HCT116 (cell line): ENCODE results near the gene MRPS12. TPM values are rescaled to one million over a fixed set of nuclear protein-coding genes. Genes with fewer than 3 reads are reported as not detected.

Experiments used
- ATAC-seq: fragments of 200-7000 bp; cut with Tn5 transposase; 2 replicates; pipeline ENCODE4 v1.9.1; 2020; ENCODE audit warnings: mild to moderate bottlenecking, moderate library complexity
- BruUV-seq: library from RNA; stranded (reverse); fragments of 400-500 nt; replicated peaks from 2 replicates; lab custom pipeline; 2021; lab: Mats Ljungman, UMichigan
- CTCF ChIA-PET: fragments of 300-600 bp; sonication (Branson Sonifier 250); formaldehyde crosslinking; loops from one replicate; lab custom pipeline; 2021; ENCODE audit warnings: antibody characterized with exemption; lab: Charles Lee
- POLR2A ChIA-PET: fragments of 300-600, 350-600 bp; sonication (Branson Sonifier 250); formaldehyde crosslinking; loops from one replicate; lab custom pipeline; 2021; ENCODE audit warnings: antibody characterized with exemption; lab: Charles Lee
- RAD21 ChIA-PET, 2 experiments: fragments of 300-600 bp; sonication (Branson Sonifier 250); formaldehyde crosslinking; loops; one replicate each; lab custom pipeline; 2023; ENCODE audit warnings: low total read pairs in 2 of 2; ENCODE audit not compliant: uncharacterized antibody in 2 of 2, unreplicated experiment in 2 of 2, low non-redundant PET in 1 of 2; lab: Charles Lee
- DNase-seq: peaks from one replicate; pipeline ENCODE4 v3.0.0-alpha.2; 2010; ENCODE audit warnings: low read depth, low spot score
- H2AFZ ChIP-seq: fragments of 200-600 bp; shearing (Covaris generic), sonication (generic); 2 replicates; pipeline ENCODE4 v1.6.1; 2017; ENCODE audit warnings: low read depth, mixed run types, mixed read lengths, antibody characterized with exemption, low read length; ENCODE audit not compliant: poor library complexity, severe bottlenecking
- H3K27ac ChIP-seq: 2 replicates; pipeline ENCODE4 v1.5.1; 2012; ENCODE audit warnings: low read depth, low read length
- H3K27me3 ChIP-seq: fragments of 200-600 bp; sonication (generic); 2 replicates; pipeline ENCODE4 v1.6.1; 2016; ENCODE audit warnings: mixed run types, low read length, mixed read lengths; ENCODE audit not compliant: insufficient read depth
- H3K36me3 ChIP-seq, 2 experiments: fragments of 200-500 bp in 1 of 2; fragments of 200-600 bp in 1 of 2; sonication (Bioruptor generic) in 1 of 2; sonication (generic) in 1 of 2; 2 replicates each; pipeline versions ENCODE4 v1.5.1 to v1.6.1; 2014 to 2016; ENCODE audit warnings: low read length in 2 of 2, inconsistent platforms in 1 of 2, mixed read lengths in 1 of 2, mixed run types in 1 of 2; ENCODE audit not compliant: insufficient read depth in 2 of 2, control insufficient read depth in 1 of 2
- H3K4me1 ChIP-seq, 2 experiments: fragments of 200-600 bp in 1 of 2; sonication (generic) in 1 of 2; 2 replicates each; pipeline versions ENCODE4 v1.5.1 to v1.6.1; 2012 to 2017; ENCODE audit warnings: low read length in 2 of 2, inconsistent platforms in 1 of 2, mild to moderate bottlenecking in 1 of 2, mixed read lengths in 1 of 2, mixed run types in 1 of 2, moderate library complexity in 1 of 2; ENCODE audit not compliant: insufficient read depth in 2 of 2, control insufficient read depth in 1 of 2
- H3K4me2 ChIP-seq: fragments of 200-600 bp; sonication (generic); 2 replicates; pipeline ENCODE4 v1.6.1; 2017; ENCODE audit warnings: mixed run types, low read length, mixed read lengths
- H3K4me3 ChIP-seq, 2 experiments: fragments of 200-600 bp in 1 of 2; sonication (generic) in 1 of 2; replicated peaks in 1 of 2; 2 replicates each; pipeline ENCODE4 v1.5.1; 2011 to 2016; ENCODE audit warnings: low read length in 2 of 2, control low read depth in 1 of 2, low read depth in 1 of 2, mild to moderate bottlenecking in 1 of 2, mixed read lengths in 1 of 2, mixed run types in 1 of 2
- H3K79me2 ChIP-seq: fragments of 200-600 bp; sonication (generic); 2 replicates; pipeline ENCODE4 v1.6.1; 2017; ENCODE audit warnings: mild to moderate bottlenecking, mixed run types, low read length, moderate library complexity, mixed read lengths; ENCODE audit not compliant: insufficient read depth
- H3K9ac ChIP-seq: fragments of 200-600 bp; sonication (generic); 2 replicates; pipeline ENCODE4 v1.6.1; 2016; ENCODE audit warnings: low read length, mixed read lengths
- H3K9me2 ChIP-seq: fragments of 200-600 bp; sonication (generic), shearing (Covaris generic); 2 replicates; pipeline ENCODE4 v1.6.1; 2017; ENCODE audit warnings: mixed run types, mild to moderate bottlenecking, moderate library complexity; ENCODE audit not compliant: insufficient read depth
- H3K9me3 ChIP-seq, 2 experiments: fragments of 200-500 bp in 1 of 2; fragments of 200-600 bp in 1 of 2; sonication (Bioruptor generic) in 1 of 2; sonication (generic) in 1 of 2; 2 replicates each; pipeline ENCODE4 v1.6.1; 2014 to 2017; ENCODE audit warnings: low read length in 2 of 2, mixed read lengths in 2 of 2, inconsistent platforms in 1 of 2, low read depth in 1 of 2, mild to moderate bottlenecking in 1 of 2, mixed run types in 1 of 2, moderate library complexity in 1 of 2; ENCODE audit not compliant: control insufficient read depth in 1 of 2, insufficient read depth in 1 of 2
- H4K20me1 ChIP-seq: fragments of 200-600 bp; sonication (generic), shearing (Covaris generic); 2 replicates; pipeline ENCODE4 v1.6.1; 2017; ENCODE audit warnings: mixed run types, mild to moderate bottlenecking, moderate library complexity; ENCODE audit not compliant: insufficient read depth
- CBX3 ChIP-seq: IDR thresholded peaks from 2 replicates; pipeline ENCODE4 v1.6.1; 2012; ENCODE audit warnings: low read depth
- CEBPB ChIP-seq: IDR thresholded peaks from 2 replicates; pipeline ENCODE4 v1.6.1; 2012; ENCODE audit warnings: low read depth
- ELF1 ChIP-seq: IDR thresholded peaks from 2 replicates; pipeline ENCODE4 v1.6.1; 2012; ENCODE audit warnings: low read depth, borderline replicate concordance
- EZH2phosphoT487 ChIP-seq: fragments of 200-600 bp; IDR thresholded peaks from 2 replicates; pipeline ENCODE4 v1.6.1; 2018; ENCODE audit warnings: antibody characterized with exemption, borderline replicate concordance
- POLR2AphosphoS5 ChIP-seq: IDR thresholded peaks from 2 replicates; pipeline ENCODE4 v1.6.1; 2011; ENCODE audit warnings: mild to moderate bottlenecking, low read depth, low read length, moderate library complexity
- RAD21 ChIP-seq: IDR thresholded peaks from 2 replicates; pipeline ENCODE4 v1.6.1; 2012; ENCODE audit warnings: low read depth, mild to moderate bottlenecking
- SP1 ChIP-seq: IDR thresholded peaks from 2 replicates; pipeline ENCODE4 v1.6.1; 2012; ENCODE audit warnings: low read depth
- SRF ChIP-seq: IDR thresholded peaks from 2 replicates; pipeline ENCODE4 v1.6.1; 2012; ENCODE audit warnings: low read depth
- TCF7L2 ChIP-seq: IDR thresholded peaks from 2 replicates; pipeline ENCODE4 v1.7.0; 2011; ENCODE audit warnings: borderline replicate concordance, inconsistent platforms; ENCODE audit not compliant: insufficient read depth, insufficient read length; ENCODE audit errors: extremely low read depth
- YY1 ChIP-seq: IDR thresholded peaks from 2 replicates; pipeline ENCODE4 v1.6.1; 2011; ENCODE audit warnings: low read length, low read depth, moderate library complexity, mild to moderate bottlenecking; ENCODE audit not compliant: insufficient replicate concordance; ENCODE audit errors: extremely low read depth
- ZFX ChIP-seq: fragments of 450-650 bp; IDR thresholded peaks from 2 replicates; pipeline ENCODE4 v1.6.1; 2017
- ZNF274 ChIP-seq: fragments of 200-500 bp; sonication (Bioruptor generic); IDR thresholded peaks from 2 replicates; pipeline ENCODE4 v1.6.1; 2014; ENCODE audit warnings: mild to moderate bottlenecking, low read depth, low read length, inconsistent platforms
- intact Hi-C: fragments of 100-400 bp; cut with micrococcal nuclease; formaldehyde crosslinking; loops from 2 replicates; pipeline ENCODE4 v1.10.0; 2022
- total RNA-seq: library from RNA; stranded (reverse); gene quantifications from one replicate; pipeline ENCODE4 v1.2.1, GENCODE V29; 2021; ENCODE audit not compliant: unreplicated experiment
- TF ChIP-seq, protein P1 (sequence below): IDR thresholded peaks from 2 replicates; pipeline ENCODE4 v1.6.1; 2012; ENCODE audit warnings: low read depth
- TF ChIP-seq, protein P2 (sequence below): IDR thresholded peaks from 2 replicates; pipeline ENCODE4 v1.6.1; 2012

Gene MRPS12
- total RNA-seq, 1 experiment from 2014 or later: 97.7 TPM

DNA sequence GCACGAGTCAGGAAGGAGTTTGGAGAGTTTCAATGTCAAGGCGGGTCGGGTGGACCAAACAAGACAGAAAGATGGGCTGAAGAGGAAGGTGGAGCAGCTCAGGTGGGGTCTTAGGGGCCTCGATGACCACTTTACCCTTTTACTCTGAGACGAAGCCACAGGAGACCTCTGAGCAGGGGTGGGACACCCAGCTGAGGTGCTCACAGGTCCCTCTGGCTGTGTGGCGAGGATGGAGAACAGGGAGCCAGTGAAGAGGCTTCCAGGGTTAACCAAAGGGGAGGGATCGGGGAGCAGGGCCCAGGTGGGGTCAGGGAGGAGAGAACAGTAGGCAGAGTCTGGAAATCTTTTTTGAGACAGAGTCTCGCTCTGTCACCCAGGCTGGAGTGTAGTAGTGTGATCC lies 16.8 kb upstream of the MRPS12 start:
- H3K9me3 ChIP-seq: no peaks in the 10 kb centered on the region
- no peaks in the 10 kb centered on the region for H3K36me3 ChIP-seq
- no peak for DNase-seq
- no peak overlapping the region for H3K4me2 ChIP-seq
- H3K79me2 ChIP-seq: no peaks in the 10 kb centered on the region
- ChIA-PET POLR2A (interaction anchor here (0.8 kb wide), 1 partner anchor 14 kb away, joined by 3 read pairs; the partner anchor contains the start of genes NFKBIB and SIRT2), CTCF (no interaction called here), RAD21 (no interaction called here)
- no peaks in the 10 kb centered on the region for H3K4me1 ChIP-seq
- no peak overlapping the region for H3K4me3 ChIP-seq
- no TSS peak for BruUV-seq
- no peak overlapping the region for H3K9ac ChIP-seq
- no peak overlapping the region for H2AFZ ChIP-seq
- intact Hi-C loops: no loop called here
- ATAC-seq: no peak
- H3K27me3 ChIP-seq: no peaks in the 10 kb centered on the region
- no peaks in the 10 kb centered on the region for H3K9me2 ChIP-seq
- TF ChIP-seq ELF1: no peak
- no peak for TF ChIP-seq ZFX
- no peak for TF ChIP-seq POLR2AphosphoS5
- TF ChIP-seq RAD21: no peak
- no peak for TF ChIP-seq CBX3
- no peak for TF ChIP-seq EZH2phosphoT487
- no peak for TF ChIP-seq SP1
- TF ChIP-seq ZNF274: no peak
- no peak for TF ChIP-seq YY1
- TF ChIP-seq, protein P1, sequence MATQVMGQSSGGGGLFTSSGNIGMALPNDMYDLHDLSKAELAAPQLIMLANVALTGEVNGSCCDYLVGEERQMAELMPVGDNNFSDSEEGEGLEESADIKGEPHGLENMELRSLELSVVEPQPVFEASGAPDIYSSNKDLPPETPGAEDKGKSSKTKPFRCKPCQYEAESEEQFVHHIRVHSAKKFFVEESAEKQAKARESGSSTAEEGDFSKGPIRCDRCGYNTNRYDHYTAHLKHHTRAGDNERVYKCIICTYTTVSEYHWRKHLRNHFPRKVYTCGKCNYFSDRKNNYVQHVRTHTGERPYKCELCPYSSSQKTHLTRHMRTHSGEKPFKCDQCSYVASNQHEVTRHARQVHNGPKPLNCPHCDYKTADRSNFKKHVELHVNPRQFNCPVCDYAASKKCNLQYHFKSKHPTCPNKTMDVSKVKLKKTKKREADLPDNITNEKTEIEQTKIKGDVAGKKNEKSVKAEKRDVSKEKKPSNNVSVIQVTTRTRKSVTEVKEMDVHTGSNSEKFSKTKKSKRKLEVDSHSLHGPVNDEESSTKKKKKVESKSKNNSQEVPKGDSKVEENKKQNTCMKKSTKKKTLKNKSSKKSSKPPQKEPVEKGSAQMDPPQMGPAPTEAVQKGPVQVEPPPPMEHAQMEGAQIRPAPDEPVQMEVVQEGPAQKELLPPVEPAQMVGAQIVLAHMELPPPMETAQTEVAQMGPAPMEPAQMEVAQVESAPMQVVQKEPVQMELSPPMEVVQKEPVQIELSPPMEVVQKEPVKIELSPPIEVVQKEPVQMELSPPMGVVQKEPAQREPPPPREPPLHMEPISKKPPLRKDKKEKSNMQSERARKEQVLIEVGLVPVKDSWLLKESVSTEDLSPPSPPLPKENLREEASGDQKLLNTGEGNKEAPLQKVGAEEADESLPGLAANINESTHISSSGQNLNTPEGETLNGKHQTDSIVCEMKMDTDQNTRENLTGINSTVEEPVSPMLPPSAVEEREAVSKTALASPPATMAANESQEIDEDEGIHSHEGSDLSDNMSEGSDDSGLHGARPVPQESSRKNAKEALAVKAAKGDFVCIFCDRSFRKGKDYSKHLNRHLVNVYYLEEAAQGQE: no peak
- TF ChIP-seq, protein P2, sequence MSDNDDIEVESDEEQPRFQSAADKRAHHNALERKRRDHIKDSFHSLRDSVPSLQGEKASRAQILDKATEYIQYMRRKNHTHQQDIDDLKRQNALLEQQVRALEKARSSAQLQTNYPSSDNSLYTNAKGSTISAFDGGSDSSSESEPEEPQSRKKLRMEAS: no peak
- no peak for TF ChIP-seq TCF7L2
- TF ChIP-seq CEBPB: no peak
- no peak for TF ChIP-seq SRF
- no peaks in the 10 kb centered on the region for H4K20me1 ChIP-seq
- no peak overlapping the region for H3K27ac ChIP-seq
